ENCODE results near the gene SEPTIN2.

DNA sequence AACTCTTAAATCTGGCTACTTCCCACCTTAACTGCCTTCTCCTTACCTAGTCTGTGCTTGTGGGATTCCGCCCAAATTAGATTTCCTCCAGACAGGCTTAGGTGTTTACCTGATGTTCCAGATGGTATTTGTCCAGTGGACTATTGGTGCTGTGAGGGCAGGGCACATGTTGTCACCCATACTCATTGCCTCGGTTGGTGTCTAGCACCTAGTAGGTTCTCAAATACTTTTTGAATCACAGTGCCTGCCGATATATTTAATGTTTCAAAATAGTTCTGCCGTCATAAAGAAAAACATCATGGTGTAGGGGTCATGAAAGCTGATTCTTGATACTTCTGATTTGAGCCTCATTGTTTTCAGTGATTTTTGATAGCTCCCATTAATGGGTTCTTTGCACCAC is 1.1 kb downstream of the SEPTIN2 start:
- TF ChIP-seq YY1 (IDR thresholded peaks at IDR 0.05; ENCODE audit: low read depth), result no peak
- no peak for TF ChIP-seq FOXM1 (IDR thresholded peaks at IDR 0.05; ENCODE audit: borderline replicate concordance, low read depth)
- TF ChIP-seq REST (IDR thresholded peaks at IDR 0.05; ENCODE audit: low read depth), result no peak

All from Ishikawa (cell line).